ENCODE measurements around the gene NR4A1. TPM values are rescaled to one million over a fixed set of nuclear protein-coding genes. Genes with fewer than 3 reads are reported as not detected.

Gene NR4A1
- total RNA-seq, 1 donor from 2014 or later, result 11.4 TPM

- Mint-ChIP-seq H3K27me3 (peaks cover 67% of the 10 kb centered on the region), H3K27ac (no peak overlapping the region), H3K4me1 (ENCODE audit: unreplicated experiment) (peaks cover 9% of the 10 kb centered on the region)
These were observed 35.9 kb downstream of the NR4A1 start for GRCh38 chr12:52086944-52087835.

GRCh38 chr12:52087961-52088820, 36.9 kb downstream of the NR4A1 start:
- Mint-ChIP-seq H3K36me3 (no peaks in the 10 kb centered on the region), H3K4me3 (no peak overlapping the region), H3K9me3 (no peaks in the 10 kb centered on the region), H3K27me3 (peaks cover 72% of the 10 kb centered on the region), H3K4me1 (ENCODE audit: unreplicated experiment) (peaks cover 5% of the 10 kb centered on the region), H3K27ac (no peak overlapping the region)
- no peak for DNase-seq (ENCODE audit: extremely low spot score, unreplicated experiment)
- no peak for TF ChIP-seq CTCF (conservative IDR thresholded peaks at IDR 0.05)

More at GRCh38 chr12:52086944-52087835, 35.9 kb downstream of the NR4A1 start:
- no peak for DNase-seq (ENCODE audit: extremely low spot score, unreplicated experiment)
- TF ChIP-seq CTCF (conservative IDR thresholded peaks at IDR 0.05), result no peak
- Mint-ChIP-seq H3K4me3 (no peak overlapping the region), H3K36me3 (no peaks in the 10 kb centered on the region), H3K9me3 (no peaks in the 10 kb centered on the region)

GRCh38 chr12:52089491-52089890, 38.2 kb downstream of the NR4A1 start:
- Mint-ChIP-seq H3K4me1 (ENCODE audit: unreplicated experiment) (no peaks in the 10 kb centered on the region), H3K9me3 (peaks cover 1% of the 10 kb centered on the region), H3K4me3 (no peak overlapping the region), H3K36me3 (no peaks in the 10 kb centered on the region), H3K27me3 (peaks cover 73% of the 10 kb centered on the region), H3K27ac (no peak overlapping the region)
- TF ChIP-seq CTCF (conservative IDR thresholded peaks at IDR 0.05), result no peak
- DNase-seq (ENCODE audit: extremely low spot score, unreplicated experiment), result no peak

GRCh38 chr12:52090291-52090690, 39.0 kb downstream of the NR4A1 start:
- no peaks in the 10 kb centered on the region for H3K4me1 Mint-ChIP-seq (ENCODE audit: unreplicated experiment)
- peaks cover 4% of the 10 kb centered on the region for H3K9me3 Mint-ChIP-seq
- TF ChIP-seq CTCF (conservative IDR thresholded peaks at IDR 0.05), result no peak
- H3K27me3 Mint-ChIP-seq, result peaks cover 75% of the 10 kb centered on the region
- no peak for DNase-seq (ENCODE audit: extremely low spot score, unreplicated experiment)
- H3K36me3 Mint-ChIP-seq, result no peaks in the 10 kb centered on the region
- H3K27ac Mint-ChIP-seq, result no peak overlapping the region
- H3K4me3 Mint-ChIP-seq, result no peak overlapping the region

- TF ChIP-seq CTCF (conservative IDR thresholded peaks at IDR 0.05), result no peak
- DNase-seq (ENCODE audit: extremely low spot score, unreplicated experiment), result no peak
- no peak overlapping the region for H3K4me3 Mint-ChIP-seq
- no peaks in the 10 kb centered on the region for H3K36me3 Mint-ChIP-seq
- H3K27ac Mint-ChIP-seq, result no peak overlapping the region
- peaks cover 70% of the 10 kb centered on the region for H3K27me3 Mint-ChIP-seq
- H3K4me1 Mint-ChIP-seq (ENCODE audit: unreplicated experiment), result no peaks in the 10 kb centered on the region
- peaks cover 4% of the 10 kb centered on the region for H3K9me3 Mint-ChIP-seq
These were observed 39.8 kb downstream of the NR4A1 start for GRCh38 chr12:52091061-52091460.

Data from type B pancreatic cell (in vitro differentiated cells).